IPS DF 6.9 (cell line): ENCODE measurements around the gene THADA.

ENCODE experiments used
- DNase-seq: peaks from one replicate; pipeline ENCODE4 v3.0.0-alpha.2; 2013; ENCODE audit warnings: low read depth, low spot score
- H3K27ac ChIP-seq: one replicate; pipeline ENCODE4 v1.5.1; 2013; ENCODE audit warnings: low read length, control low read depth
- H3K27me3 ChIP-seq: 2 replicates; pipeline ENCODE4 v1.6.1; 2013; ENCODE audit warnings: mild to moderate bottlenecking, low read length; ENCODE audit not compliant: control insufficient read depth, insufficient read depth
- H3K36me3 ChIP-seq: 2 replicates; pipeline ENCODE4 v1.6.1; 2013; ENCODE audit warnings: low read length; ENCODE audit not compliant: control insufficient read depth, insufficient read depth
- H3K4me1 ChIP-seq: 2 replicates; pipeline ENCODE4 v1.6.1; 2013; ENCODE audit warnings: low read length; ENCODE audit not compliant: control insufficient read depth, insufficient read depth
- H3K4me3 ChIP-seq: 2 replicates; pipeline ENCODE4 v1.5.1; 2013; ENCODE audit warnings: mild to moderate bottlenecking, low read length
- H3K9me3 ChIP-seq: 2 replicates; pipeline ENCODE4 v1.6.1; 2013; ENCODE audit warnings: low read length, inconsistent platforms; ENCODE audit not compliant: control insufficient read depth, insufficient read depth
- WGBS: extraction: QIAGEN DNeasy Blood & Tissue Kit; methylation state at CpG from one replicate; pipeline ENCODE4 v1.1.7; 2013; ENCODE audit warnings: mixed read lengths, missing lambda C conversion rate; ENCODE audit not compliant: insufficient read length, insufficient coverage; 5-methylcytosine and 5-hydroxymethylcytosine counted together

Gene THADA

GRCh38 chr2:43445781-43446180 lies 150.1 kb downstream of the THADA start:
- Histone ChIP-seq H3K27ac (peak overlapping the region; percentile 74), H3K36me3 (no peaks in the 10 kb centered on the region), H3K27me3 (no peaks in the 10 kb centered on the region), H3K9me3 (no peaks in the 10 kb centered on the region; the same call in 1 of the 2 replicates), H3K4me3 (no peak overlapping the region), H3K4me1 (peaks cover 1% of the 10 kb centered on the region; the same call in 1 of the 2 replicates)
- no CpG with 5 or more reads among the region's 2 CpGs for WGBS
- DNase-seq, result no peak

GRCh38 chr2:43444989-43445645 lies 150.7 kb downstream of the THADA start:
- no peaks in the 10 kb centered on the region; the same call in 1 of the 2 replicates for H3K9me3 ChIP-seq
- peak; percentile 20 for DNase-seq
- H3K4me1 ChIP-seq, result peaks cover 1% of the 10 kb centered on the region; the same call in 1 of the 2 replicates
- H3K27ac ChIP-seq, result peak overlapping the region; percentile 74
- no CpG with 5 or more reads among the region's 10 CpGs for WGBS
- no peaks in the 10 kb centered on the region for H3K27me3 ChIP-seq
- H3K36me3 ChIP-seq, result no peaks in the 10 kb centered on the region
- no peak overlapping the region for H3K4me3 ChIP-seq

DNA sequence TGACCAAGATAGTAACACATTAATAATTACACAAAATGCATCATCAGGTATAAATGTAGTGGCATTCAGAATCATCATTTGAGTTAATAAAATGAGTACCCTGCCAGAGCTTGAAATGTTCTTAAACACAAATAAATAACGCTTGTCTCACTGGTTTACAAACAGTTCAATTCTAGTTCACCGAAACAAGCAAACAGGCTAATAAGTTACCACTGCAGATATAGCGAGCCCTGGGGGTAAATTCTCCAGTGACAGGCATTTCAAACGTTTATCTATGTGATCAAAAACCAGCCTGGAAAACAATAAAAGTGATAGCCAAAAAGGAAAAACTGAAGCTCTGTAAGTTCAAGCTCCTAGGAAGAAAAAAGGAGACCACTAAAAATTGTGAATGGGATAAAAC lies 152.6 kb downstream of the THADA start:
- Histone ChIP-seq H3K27ac (no peak overlapping the region), H3K4me3 (no peak overlapping the region), H3K36me3 (no peaks in the 10 kb centered on the region), H3K27me3 (no peaks in the 10 kb centered on the region), H3K4me1 (0 out of 2 replicates have a peak, but pooled peaks cover 1% of the 10 kb centered on the region), H3K9me3 (no peaks in the 10 kb centered on the region)
- DNase-seq, result no peak
- no CpG with 5 or more reads among the region's 4 CpGs for WGBS

DNA sequence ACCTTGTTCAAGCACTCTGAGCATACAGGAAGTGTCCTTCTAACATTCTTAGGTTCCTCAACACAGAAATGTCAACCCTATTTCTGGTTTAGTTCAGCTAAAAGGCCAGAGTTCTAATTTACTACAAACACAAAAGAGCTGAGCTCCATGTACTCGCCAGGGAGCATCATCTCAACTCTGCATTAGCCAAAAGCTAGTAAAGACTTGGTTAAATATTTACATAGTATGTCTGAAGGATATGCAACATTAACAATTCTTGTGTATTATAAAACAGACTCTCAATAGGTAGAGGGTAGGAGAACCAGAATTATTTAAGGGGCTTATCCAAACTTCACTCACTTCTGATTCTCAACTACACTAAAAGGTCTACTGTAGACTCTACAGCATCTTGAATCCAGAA lies 154.6 kb downstream of the THADA start:
- H3K27me3 ChIP-seq, result no peaks in the 10 kb centered on the region
- no peaks in the 10 kb centered on the region for H3K9me3 ChIP-seq
- 0 out of 2 replicates have a peak, but pooled peaks cover 1% of the 10 kb centered on the region for H3K4me1 ChIP-seq
- no peak overlapping the region for H3K4me3 ChIP-seq
- no CpG with 5 or more reads among the region's 1 CpG for WGBS
- H3K27ac ChIP-seq, result no peak overlapping the region
- no peak for DNase-seq
- no peaks in the 10 kb centered on the region for H3K36me3 ChIP-seq

DNA sequence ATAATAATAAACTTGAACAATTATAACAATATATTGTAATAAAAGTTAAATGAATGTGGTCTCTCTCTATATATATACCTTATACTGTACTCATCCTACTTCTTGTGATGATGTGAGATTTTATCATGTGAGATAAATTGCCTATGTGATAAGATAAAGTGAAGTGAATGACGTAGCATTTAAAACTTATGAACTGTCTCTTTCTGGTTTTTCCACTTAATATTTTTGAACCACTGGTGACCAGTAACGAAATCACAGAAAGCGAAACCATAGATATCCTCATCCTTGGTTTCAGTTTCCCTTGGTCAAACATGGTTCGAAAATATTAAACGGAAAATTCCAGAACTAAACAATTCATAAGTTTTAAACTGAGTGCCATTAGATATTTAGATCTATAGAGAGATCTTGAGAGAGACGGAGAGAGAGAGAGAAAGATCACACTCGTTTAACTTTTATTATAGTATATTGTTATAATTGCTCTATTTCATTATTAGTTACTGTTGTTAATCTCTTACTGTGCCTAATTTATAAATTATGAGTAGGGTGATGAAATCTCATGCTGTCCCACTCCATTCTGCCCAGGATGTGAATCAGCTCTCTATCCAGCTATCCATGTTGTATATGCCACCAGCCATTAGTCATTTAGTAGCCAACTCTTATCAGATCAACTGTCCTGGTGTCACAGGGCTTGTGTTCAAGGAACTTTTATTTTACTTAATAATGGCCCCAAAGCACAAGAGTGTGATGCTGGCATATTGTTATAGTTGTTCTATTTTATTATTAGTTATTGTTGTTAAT lies 156.8 kb downstream of the THADA start:
- WGBS, result no CpG with 5 or more reads among the region's 7 CpGs
- Histone ChIP-seq H3K4me3 (no peak overlapping the region), H3K36me3 (no peaks in the 10 kb centered on the region), H3K9me3 (no peaks in the 10 kb centered on the region), H3K4me1 (no peaks in the 10 kb centered on the region), H3K27ac (no peak overlapping the region), H3K27me3 (no peaks in the 10 kb centered on the region)
- no peak for DNase-seq

DNA sequence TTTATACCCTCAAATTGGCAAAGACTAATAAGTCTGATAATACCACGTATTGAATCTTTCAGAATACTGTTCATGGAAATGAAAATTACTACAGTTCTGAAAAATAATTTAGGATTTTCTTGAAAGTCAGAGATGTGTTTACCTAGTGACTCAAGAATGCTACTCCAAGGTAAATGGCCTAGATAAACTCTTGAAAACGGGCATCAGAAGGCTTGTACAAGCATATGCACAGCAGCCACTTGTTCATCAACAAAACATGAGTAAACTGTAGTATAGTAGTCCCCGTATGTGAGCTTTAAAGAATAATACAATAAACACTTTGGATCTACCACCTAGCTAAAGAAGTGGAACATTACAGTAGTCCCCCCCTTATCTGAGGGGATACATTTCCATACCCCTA lies 157.5 kb downstream of the THADA start:
- no peaks in the 10 kb centered on the region for H3K4me1 ChIP-seq
- no peak for DNase-seq
- H3K36me3 ChIP-seq, result no peaks in the 10 kb centered on the region
- H3K27me3 ChIP-seq, result no peaks in the 10 kb centered on the region
- no CpG with 5 or more reads among the region's 3 CpGs for WGBS
- H3K4me3 ChIP-seq, result no peak overlapping the region
- H3K9me3 ChIP-seq, result no peaks in the 10 kb centered on the region
- H3K27ac ChIP-seq, result no peak overlapping the region

DNA sequence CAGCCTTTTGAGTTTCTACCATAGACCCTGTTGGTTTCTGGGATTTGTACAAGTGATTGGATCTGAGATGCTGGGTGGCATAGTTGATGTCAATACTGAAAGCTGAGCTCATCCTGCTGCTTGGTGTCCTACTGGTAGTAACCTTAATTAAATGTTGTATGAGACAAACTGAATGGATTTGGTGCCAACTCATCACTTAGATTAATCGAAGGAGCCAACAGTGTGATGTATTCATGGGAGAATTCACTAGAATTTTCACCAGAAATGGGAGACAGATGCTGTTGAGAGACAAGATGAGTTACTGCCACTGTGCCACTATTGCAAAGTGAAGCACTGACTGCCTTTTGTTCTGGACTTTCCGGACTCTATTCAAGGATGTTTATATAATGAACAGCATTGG lies 158.5 kb downstream of the THADA start:
- no peak overlapping the region for H3K27ac ChIP-seq
- H3K27me3 ChIP-seq, result no peaks in the 10 kb centered on the region
- no peaks in the 10 kb centered on the region for H3K36me3 ChIP-seq
- H3K4me3 ChIP-seq, result no peak overlapping the region
- no peak for DNase-seq
- no peaks in the 10 kb centered on the region for H3K9me3 ChIP-seq
- no CpG with 5 or more reads among the region's 2 CpGs for WGBS
- H3K4me1 ChIP-seq, result no peaks in the 10 kb centered on the region

DNA sequence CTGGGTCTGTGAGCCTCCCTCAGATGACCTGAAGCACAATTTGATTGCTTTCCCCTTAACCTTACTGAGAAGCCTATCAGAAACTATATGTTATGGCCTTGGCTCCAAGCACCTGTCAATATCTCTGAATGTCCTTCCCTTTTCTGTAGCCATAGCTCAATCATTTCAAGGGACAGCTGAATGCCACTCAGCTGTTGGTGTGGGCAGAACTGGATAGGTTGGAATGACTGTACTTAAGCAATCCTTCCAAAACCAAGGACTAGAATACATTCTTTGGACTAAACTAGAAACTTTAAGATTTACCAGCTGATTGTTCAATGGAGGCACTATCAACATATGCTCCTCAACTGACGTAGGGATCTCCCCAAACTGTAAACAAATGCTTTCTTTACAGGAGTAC lies 159.4 kb downstream of the THADA start:
- Histone ChIP-seq H3K27ac (no peak overlapping the region), H3K4me3 (no peak overlapping the region), H3K9me3 (no peaks in the 10 kb centered on the region), H3K4me1 (no peaks in the 10 kb centered on the region), H3K36me3 (no peaks in the 10 kb centered on the region), H3K27me3 (no peaks in the 10 kb centered on the region)
- WGBS, result no CpG with 5 or more reads among the region's 1 CpG
- no peak for DNase-seq

- H3K36me3 ChIP-seq, result no peaks in the 10 kb centered on the region
- H3K4me3 ChIP-seq, result no peak overlapping the region
- H3K9me3 ChIP-seq, result no peaks in the 10 kb centered on the region
- H3K27me3 ChIP-seq, result no peaks in the 10 kb centered on the region
- no peak overlapping the region for H3K27ac ChIP-seq
- H3K4me1 ChIP-seq, result no peaks in the 10 kb centered on the region
- no peak for DNase-seq
These were observed 160.1 kb downstream of the THADA start for GRCh38 chr2:43435746-43436145.

DNA sequence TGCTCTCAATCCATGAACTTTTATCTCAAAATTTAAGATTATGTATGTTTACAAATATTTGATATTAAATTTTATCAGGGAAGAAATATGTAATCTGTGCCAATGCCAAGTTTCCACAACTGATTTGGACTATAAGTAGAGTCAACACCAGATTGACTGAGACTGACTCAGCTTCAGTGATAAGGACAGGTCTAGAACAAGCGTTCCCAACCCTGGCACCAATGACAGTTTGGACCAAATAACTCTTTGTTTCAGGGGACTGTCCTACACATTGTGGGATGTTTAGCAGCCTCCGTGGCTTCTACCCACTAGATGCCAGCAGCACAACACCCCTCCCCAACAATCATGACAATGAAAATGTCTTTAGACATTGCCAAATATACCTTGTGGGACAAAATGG lies 165.3 kb downstream of the THADA start:
- Histone ChIP-seq H3K4me1 (no peaks in the 10 kb centered on the region), H3K27ac (no peak overlapping the region), H3K36me3 (no peaks in the 10 kb centered on the region), H3K9me3 (no peaks in the 10 kb centered on the region), H3K27me3 (no peaks in the 10 kb centered on the region), H3K4me3 (no peak overlapping the region)
- no peak for DNase-seq
- no CpG with 5 or more reads among the region's 2 CpGs for WGBS
